Embryonic facial prominence (tissue), 1 donor: ENCODE data around the gene KCNAB2.

ENCODE experiments used
- DNase-seq: peaks from one replicate; pipeline ENCODE4 v3.0.0-alpha.2; 2016; ENCODE audit errors: extremely low spot score

The KCNAB2 gene

DNA sequence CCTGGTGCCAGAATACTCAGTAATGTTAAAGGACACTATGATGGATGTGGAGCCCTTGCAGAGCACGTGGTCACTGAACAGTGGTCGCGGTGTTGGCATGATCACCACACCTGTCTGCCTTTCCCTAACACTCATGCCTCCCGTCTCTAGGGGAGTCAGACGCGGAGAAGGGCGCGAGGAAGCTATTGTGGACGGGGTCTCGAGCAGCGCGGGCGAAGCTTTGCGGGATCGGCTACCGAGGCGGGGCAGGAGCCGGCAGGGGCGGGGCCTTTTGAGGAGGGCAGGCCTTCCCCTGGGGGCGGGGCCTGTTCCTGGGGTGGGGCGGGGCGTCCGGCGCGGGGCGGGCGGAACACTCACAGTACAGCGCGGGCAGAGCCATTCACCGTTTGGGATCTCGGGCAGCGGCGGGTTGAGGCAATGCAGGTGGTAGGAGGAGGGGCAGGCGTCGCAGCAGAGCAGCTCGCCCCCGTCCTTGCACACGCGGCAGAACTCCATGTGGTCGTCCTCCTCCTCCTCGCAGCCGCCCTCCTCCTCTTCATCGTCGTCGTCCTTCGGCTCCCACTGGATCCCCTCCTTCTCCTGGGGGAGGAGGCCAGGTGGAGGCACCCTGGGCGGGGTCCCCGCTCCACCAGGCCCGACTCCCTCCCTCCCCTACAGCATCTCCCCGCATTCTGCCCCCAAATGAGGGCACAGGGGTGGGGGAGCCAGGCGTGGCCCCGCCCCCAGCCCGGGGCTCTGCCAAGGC lies 103.0 kb downstream of the KCNAB2 start:
- DNase-seq: no peak

GRCh38 chr1:6149597-6149996 lies 103.9 kb downstream of the KCNAB2 start:
- no peak for DNase-seq

DNA sequence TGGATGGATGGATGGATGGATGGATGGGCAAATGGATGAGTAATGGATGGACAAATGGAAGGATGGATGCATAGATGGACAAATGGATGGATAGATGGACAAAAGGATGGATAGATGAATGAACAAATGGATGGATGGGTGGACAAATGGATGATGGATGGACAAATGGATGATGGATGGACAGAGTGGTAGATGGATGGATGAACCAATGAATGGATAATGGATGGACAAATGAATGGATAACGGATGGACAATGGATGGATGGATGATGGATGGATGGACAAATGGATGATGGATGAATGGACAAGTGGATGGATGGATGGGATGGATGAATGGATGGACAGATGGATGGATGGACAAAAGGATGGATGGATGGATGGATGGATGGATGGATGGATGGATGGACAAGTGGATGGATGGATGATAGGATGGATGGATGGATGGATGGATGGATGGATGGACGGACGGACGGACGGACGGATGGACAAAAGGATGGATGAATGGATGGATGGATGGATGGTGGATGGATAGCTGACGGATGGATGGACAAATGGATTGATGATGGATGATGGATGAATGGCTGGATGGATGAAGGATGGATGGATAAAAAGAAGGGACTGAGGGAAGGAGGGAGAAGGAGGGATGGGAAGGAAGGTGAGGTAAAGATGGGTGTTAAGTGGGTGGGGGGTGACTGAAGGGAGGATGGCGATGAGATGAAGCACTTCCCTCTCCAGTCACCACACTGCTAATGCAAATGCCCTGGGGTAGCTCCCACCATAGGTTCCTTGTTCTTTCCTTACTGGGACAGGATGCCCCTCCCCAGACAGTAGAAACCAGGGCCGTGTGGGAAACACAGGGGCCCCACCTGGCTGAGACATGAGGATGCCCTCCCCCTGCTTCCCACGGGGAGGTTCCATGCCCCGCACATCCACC lies 104.6 kb downstream of the KCNAB2 start:
- no peak for DNase-seq
